GM12865 (cell line): Measurements from ENCODE around the gene MARCHF10.

Experiments
- DNase-seq: peaks from one replicate; pipeline ENCODE4 v3.0.0; 2010; ENCODE audit warnings: low read depth
- H3K4me3 ChIP-seq: 2 replicates; pipeline ENCODE4 v1.5.1; 2011; ENCODE audit warnings: mild to moderate bottlenecking, low read depth, low read length, control low read depth
- TF ChIP-seq, protein P1 (sequence below): IDR thresholded peaks from 2 replicates; pipeline ENCODE4 v1.5.1; 2011; ENCODE audit warnings: low read length, control low read depth, low read depth, inconsistent platforms; ENCODE audit not compliant: insufficient read depth; ENCODE audit errors: missing control alignments

MARCHF10 gene

DNA sequence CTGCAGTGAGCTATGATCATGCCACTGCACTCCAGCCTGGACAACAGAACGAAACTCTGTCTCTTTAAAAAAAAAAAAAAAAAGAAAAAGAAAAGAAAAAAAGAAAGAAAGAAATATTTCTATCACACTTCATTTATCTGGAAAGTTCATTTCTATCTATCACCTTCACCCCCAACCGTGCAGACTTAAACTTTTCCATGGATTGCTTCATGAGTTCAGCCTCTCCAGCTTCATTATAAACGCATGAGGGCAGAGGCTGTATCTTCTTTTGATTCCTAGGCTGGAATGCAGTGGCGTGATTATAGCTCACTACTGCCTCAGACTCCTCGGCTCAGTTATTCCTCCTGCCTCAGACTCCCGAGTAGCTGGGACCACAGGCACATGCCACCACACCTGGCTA, 152.5 kb downstream of the MARCHF10 start:
- TF ChIP-seq, protein P1, sequence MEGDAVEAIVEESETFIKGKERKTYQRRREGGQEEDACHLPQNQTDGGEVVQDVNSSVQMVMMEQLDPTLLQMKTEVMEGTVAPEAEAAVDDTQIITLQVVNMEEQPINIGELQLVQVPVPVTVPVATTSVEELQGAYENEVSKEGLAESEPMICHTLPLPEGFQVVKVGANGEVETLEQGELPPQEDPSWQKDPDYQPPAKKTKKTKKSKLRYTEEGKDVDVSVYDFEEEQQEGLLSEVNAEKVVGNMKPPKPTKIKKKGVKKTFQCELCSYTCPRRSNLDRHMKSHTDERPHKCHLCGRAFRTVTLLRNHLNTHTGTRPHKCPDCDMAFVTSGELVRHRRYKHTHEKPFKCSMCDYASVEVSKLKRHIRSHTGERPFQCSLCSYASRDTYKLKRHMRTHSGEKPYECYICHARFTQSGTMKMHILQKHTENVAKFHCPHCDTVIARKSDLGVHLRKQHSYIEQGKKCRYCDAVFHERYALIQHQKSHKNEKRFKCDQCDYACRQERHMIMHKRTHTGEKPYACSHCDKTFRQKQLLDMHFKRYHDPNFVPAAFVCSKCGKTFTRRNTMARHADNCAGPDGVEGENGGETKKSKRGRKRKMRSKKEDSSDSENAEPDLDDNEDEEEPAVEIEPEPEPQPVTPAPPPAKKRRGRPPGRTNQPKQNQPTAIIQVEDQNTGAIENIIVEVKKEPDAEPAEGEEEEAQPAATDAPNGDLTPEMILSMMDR, result no peak
- no peak overlapping the region for H3K4me3 ChIP-seq
- no peak for DNase-seq

DNA sequence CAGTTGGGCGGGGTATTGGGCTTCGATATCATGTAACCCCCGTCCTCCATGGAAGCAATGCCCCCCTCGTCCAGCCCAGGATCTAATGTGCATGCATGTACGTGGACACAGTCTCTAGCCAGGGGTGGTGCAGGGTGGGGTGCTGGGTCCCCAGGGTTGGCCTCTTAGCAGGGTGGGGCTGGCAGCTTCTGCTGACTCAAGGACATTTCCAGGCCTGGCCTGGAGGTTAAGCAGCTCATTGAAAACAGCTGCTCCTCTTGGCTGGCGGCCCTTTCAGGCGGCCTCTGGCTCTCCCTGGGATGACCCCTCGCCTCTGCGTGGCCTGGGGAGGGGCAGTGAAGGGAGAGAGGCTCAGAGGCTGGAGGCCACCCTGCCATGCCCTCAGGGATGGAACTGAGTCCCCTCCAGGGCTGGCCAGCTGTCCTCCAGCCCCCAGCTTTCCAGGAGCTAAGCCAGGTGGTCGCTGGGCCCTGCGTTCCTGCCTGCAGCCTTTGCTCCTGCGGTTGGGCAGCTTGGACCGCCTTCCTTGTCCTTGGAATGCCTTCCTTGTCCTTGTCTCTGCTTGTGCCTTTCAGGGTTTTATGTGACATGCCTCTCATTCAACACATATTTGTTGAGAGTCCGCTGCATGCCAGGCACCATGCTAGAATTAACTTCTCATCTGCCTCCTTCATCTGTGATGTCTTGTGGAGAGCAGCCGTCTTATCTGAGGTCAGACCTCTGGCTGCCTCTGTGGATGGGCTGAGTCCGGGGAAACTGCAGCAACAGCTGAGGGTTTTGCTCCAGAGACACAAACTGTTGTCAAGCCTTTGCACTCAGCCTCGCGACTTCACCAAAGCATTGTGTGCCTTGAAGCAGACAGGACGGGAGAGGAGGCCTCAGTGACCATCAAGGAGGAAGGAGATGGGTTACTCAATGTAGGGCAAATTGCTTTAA, 154.0 kb downstream of the MARCHF10 start:
- no peak for DNase-seq
- H3K4me3 ChIP-seq, result no peak overlapping the region
- TF ChIP-seq, protein P1, result no peak

DNA sequence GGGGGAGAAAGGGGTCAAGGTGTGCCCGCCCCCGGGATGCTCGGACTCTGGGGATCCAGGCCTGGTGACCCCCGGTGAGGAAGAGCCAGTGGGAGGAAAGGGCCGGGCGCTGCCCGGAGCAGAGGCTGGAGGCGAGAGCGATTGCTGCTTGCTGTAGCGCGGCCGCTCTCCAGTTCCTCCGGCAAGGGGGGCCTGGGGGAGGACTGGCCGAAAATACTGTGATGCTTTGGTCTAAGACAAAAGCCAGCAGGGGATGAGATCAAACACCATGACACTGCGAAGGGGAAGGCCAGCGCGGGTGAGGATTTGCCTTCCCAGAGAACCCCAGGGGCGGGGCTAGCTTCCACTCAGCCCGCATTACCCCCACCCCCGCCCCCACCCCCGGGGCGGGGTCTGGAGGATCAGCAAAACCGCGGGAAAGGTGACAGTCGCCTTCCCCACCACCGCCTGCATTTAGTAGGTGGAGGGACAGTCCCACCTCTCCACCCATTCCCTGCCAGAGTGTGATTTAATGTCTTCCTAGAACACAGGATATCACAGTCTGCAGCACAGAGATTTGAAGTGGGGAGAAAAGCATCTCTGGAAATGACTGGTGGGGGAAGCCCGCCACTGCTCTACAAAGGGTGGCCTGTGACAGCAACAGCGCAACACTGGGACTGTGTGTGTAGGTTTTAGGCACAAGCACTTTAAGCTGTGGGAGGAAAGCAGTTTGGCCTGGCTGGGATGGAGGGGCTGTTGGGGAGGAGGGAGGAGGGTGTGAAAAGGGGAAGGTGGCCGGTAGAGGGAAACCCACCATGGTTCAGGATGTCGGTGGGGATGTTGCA, 154.9 kb downstream of the MARCHF10 start:
- TF ChIP-seq, protein P1, result no peak
- H3K4me3 ChIP-seq, result peak overlapping the region; percentile 60
- DNase-seq, result peak; percentile 81

DNA sequence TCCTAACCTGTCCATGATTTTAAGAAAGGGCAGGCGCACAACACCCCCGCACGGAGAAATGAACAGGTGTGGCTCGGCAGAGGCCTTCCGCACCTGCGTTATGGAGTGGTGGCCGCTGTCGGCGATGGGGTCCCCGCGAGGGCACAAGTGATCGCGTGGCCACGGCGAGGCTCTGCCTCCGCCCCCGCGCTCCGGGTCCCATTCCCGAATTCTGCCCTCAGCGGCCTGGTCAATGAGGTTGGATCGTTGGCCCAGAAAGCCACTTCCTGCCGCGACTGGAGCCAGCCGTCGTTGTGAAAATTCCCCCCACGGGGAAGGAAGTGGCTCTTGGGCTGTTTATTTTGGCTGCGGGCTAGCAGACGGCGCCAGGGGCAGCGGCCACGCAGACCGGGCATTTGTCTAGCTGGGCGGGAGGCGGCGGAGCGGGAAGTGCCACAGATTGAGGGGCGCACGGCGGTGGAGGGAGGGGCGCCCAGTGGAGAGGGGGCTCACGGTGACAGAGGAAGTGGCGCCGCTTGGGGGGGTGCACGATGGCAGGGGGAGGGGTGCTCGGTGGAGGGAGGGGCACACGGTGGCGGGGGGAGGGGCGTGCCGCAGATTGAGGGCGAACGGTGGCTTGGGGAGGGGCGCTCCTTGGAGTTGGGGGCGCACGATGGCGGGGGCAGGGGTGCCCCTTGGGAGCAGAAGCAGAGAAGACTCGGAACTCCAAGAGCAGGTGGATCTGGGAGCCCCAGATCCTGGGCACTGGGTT, 155.7 kb downstream of the MARCHF10 start:
- H3K4me3 ChIP-seq, result peak overlapping the region; percentile 60
- TF ChIP-seq, protein P1, result no peak
- DNase-seq, result peak; percentile 61
